Omental fat pad (tissue), 4 donors: Measurements from ENCODE around the gene GRM8. TPM values are rescaled to one million over a fixed set of nuclear protein-coding genes. Genes with fewer than 3 reads are reported as not detected.

Source experiments
- ATAC-seq: fragments of 150-250 bp; one replicate; pipeline ENCODE4 v1.9.1; 2016; ENCODE audit warnings: mild to moderate bottlenecking, moderate library complexity; ENCODE audit not compliant: low FRiP score
- DNase-seq: peaks from one replicate; pipeline ENCODE4 v3.0.0-alpha.2; 2019; ENCODE audit warnings: low spot score
- total RNA-seq, 4 donors: library from RNA; depleted of rRNA; stranded (reverse); fragments of >200 nt; gene quantifications; one replicate each; pipeline ENCODE4 v1.1.0, GENCODE V29; 2016
- TF ChIP-seq, protein P1 (sequence below), 3 donors: fragments of 450-650 bp; IDR thresholded peaks; one replicate each; pipeline ENCODE4 v1.5.1; 2016 to 2017; ENCODE audit warnings: antibody characterized with exemption in 3 of 3, mild to moderate bottlenecking in 3 of 3, moderate library complexity in 2 of 3

The GRM8 gene
- total RNA-seq, 4 donors from 2014 or later: not detected

DNA sequence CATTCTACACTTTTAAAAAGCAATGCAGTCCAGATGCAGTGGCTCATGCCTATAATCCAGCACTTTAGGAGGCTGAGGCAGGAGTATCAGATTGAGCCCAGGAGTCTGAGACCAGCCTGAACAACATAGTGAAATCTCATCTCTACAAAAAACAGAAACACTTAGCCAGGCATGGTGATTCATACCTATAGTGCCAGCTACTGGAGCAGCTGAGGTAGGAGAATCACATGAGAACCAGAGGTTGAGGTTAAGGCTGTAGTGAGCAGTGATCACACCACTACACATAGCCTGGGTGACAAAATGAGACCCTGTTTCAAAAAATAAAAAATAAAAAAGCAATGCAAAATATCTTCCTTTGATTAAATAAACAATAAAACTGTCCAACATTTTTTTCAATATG, 205.2 kb downstream of the GRM8 start:
- ATAC-seq (no peak), DNase-seq (no peak)
- TF ChIP-seq, protein P1, sequence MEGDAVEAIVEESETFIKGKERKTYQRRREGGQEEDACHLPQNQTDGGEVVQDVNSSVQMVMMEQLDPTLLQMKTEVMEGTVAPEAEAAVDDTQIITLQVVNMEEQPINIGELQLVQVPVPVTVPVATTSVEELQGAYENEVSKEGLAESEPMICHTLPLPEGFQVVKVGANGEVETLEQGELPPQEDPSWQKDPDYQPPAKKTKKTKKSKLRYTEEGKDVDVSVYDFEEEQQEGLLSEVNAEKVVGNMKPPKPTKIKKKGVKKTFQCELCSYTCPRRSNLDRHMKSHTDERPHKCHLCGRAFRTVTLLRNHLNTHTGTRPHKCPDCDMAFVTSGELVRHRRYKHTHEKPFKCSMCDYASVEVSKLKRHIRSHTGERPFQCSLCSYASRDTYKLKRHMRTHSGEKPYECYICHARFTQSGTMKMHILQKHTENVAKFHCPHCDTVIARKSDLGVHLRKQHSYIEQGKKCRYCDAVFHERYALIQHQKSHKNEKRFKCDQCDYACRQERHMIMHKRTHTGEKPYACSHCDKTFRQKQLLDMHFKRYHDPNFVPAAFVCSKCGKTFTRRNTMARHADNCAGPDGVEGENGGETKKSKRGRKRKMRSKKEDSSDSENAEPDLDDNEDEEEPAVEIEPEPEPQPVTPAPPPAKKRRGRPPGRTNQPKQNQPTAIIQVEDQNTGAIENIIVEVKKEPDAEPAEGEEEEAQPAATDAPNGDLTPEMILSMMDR (IDR thresholded peaks at IDR 0.05): no peak

- TF ChIP-seq, protein P1 (IDR thresholded peaks at IDR 0.05): no peak
- DNase-seq: no peak
- ATAC-seq: no peak
Observed at GRCh38 chr7:127041689-127042452, 210.9 kb downstream of the GRM8 start.

DNA sequence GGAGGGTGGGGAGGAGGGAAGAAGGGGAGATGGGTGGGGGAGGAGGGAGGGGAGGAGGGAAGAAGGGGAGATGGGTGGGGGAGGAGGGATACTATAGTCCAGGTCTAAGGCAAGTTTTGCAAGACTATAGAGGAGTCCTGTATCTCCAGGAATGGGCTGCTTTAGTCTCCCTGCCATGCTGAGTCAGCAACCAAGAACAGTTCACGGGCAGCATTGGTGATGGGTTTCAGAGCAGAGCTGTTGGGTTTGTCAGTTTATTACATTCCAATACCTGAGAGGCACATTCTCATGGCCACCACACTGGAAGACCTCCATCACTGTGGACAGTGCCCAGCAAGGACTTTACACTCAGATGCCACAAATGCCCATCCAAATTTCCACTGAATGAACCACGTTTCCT, 212.7 kb downstream of the GRM8 start:
- DNase-seq: no peak
- ATAC-seq: no peak
- TF ChIP-seq, protein P1 (IDR thresholded peaks at IDR 0.05): no peak

GRCh38 chr7:127039541-127039940, 213.2 kb downstream of the GRM8 start:
- TF ChIP-seq, protein P1 (IDR thresholded peaks at IDR 0.05): no peak
- ATAC-seq (no peak), DNase-seq (no peak)

- DNase-seq (no peak), ATAC-seq (no peak)
- TF ChIP-seq, protein P1 (IDR thresholded peaks at IDR 0.05): no peak
Observed at GRCh38 chr7:127035203-127035849, 217.4 kb downstream of the GRM8 start.

- TF ChIP-seq, protein P1 (IDR thresholded peaks at IDR 0.05): no peak
- ATAC-seq (no peak), DNase-seq (no peak)
Observed at GRCh38 chr7:127034186-127034806, 218.4 kb downstream of the GRM8 start.
